ENCODE results near the gene SLC10A7. TPM values are rescaled to one million over a fixed set of nuclear protein-coding genes. Genes with fewer than 3 reads are reported as not detected.

Gene SLC10A7
- total and polyA plus RNA-seq, 7 donors, result 1.4 to 9.3 (median 5.3) TPM

DNA sequence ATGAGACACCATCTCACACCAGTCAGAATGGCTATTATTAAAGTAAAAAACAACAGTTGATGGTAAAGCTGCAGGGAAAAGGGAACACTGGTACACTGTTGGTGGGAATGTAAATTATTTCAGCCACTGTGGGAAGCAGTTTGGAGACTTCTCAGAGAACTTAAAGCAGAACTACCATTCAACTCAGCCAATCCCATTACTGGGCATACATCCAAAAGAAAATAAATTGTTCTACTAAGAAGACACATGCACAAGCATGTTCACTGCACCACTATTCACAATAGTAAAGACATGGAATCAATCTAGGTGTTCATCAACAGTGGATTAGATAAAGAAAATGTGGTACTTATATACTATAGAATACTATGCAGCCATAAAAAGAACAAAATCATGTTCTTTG, 172.4 kb downstream of the SLC10A7 start:
- Histone ChIP-seq H3K36me3 (no peaks in the 10 kb centered on the region), H3K4me1 (no peaks in the 10 kb centered on the region), H3K9me3 (no peaks in the 10 kb centered on the region), H3K4me3 (no peak overlapping the region), H3K27me3 (no peaks in the 10 kb centered on the region), H3K27ac (no peak overlapping the region)
- intact Hi-C loops (cut with DNase I), result loop anchor here (10.0 kb wide), 2 partner anchors 565 to 745 kb away; no protein-coding TSS in a partner anchor
- TF ChIP-seq POLR2AphosphoS5 (IDR thresholded peaks at IDR 0.05) (no peak), POLR2A (IDR thresholded peaks at IDR 0.05) (no peak), EP300 (IDR thresholded peaks at IDR 0.05) (no peak)
- TF ChIP-seq, protein P1, sequence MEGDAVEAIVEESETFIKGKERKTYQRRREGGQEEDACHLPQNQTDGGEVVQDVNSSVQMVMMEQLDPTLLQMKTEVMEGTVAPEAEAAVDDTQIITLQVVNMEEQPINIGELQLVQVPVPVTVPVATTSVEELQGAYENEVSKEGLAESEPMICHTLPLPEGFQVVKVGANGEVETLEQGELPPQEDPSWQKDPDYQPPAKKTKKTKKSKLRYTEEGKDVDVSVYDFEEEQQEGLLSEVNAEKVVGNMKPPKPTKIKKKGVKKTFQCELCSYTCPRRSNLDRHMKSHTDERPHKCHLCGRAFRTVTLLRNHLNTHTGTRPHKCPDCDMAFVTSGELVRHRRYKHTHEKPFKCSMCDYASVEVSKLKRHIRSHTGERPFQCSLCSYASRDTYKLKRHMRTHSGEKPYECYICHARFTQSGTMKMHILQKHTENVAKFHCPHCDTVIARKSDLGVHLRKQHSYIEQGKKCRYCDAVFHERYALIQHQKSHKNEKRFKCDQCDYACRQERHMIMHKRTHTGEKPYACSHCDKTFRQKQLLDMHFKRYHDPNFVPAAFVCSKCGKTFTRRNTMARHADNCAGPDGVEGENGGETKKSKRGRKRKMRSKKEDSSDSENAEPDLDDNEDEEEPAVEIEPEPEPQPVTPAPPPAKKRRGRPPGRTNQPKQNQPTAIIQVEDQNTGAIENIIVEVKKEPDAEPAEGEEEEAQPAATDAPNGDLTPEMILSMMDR (IDR thresholded peaks at IDR 0.05), result no peak
- DNase-seq, result no peak

GRCh38 chr4:146347822-146348221, 173.9 kb downstream of the SLC10A7 start:
- H3K4me3 ChIP-seq, result no peak overlapping the region
- H3K36me3 ChIP-seq, result no peaks in the 10 kb centered on the region
- no peak overlapping the region for H3K27ac ChIP-seq
- intact Hi-C loops (cut with DNase I), result loop anchor here (10.0 kb wide), 2 partner anchors 567 to 747 kb away; no protein-coding TSS in a partner anchor
- H3K27me3 ChIP-seq, result no peaks in the 10 kb centered on the region
- H3K9me3 ChIP-seq, result no peaks in the 10 kb centered on the region
- 58 to 80% methylated on average over 2 of the region's 2 CpGs for WGBS, 2 donors
- TF ChIP-seq POLR2A (IDR thresholded peaks at IDR 0.05), result no peak
- no peak for TF ChIP-seq EP300 (IDR thresholded peaks at IDR 0.05)
- no peak for TF ChIP-seq POLR2AphosphoS5 (IDR thresholded peaks at IDR 0.05)
- TF ChIP-seq, protein P1 (IDR thresholded peaks at IDR 0.05), result no peak
- no peak for DNase-seq
- H3K4me1 ChIP-seq, result no peaks in the 10 kb centered on the region

GRCh38 chr4:146346276-146346675, 175.5 kb downstream of the SLC10A7 start:
- DNase-seq, result no peak
- no peaks in the 10 kb centered on the region for H3K4me1 ChIP-seq
- no peak for TF ChIP-seq POLR2AphosphoS5 (IDR thresholded peaks at IDR 0.05)
- TF ChIP-seq POLR2A (IDR thresholded peaks at IDR 0.05), result no peak
- no peaks in the 10 kb centered on the region for H3K27me3 ChIP-seq
- H3K9me3 ChIP-seq, result no peaks in the 10 kb centered on the region
- no peak overlapping the region for H3K4me3 ChIP-seq
- no peaks in the 10 kb centered on the region for H3K36me3 ChIP-seq
- 75% methylated on average over 1 of the region's 1 CpG for WGBS, 2 donors
- intact Hi-C loops (cut with DNase I), result loop anchor here (10.0 kb wide), 2 partner anchors 569 to 749 kb away; no protein-coding TSS in a partner anchor
- H3K27ac ChIP-seq, result no peak overlapping the region

GRCh38 chr4:146343776-146344175, 178.0 kb downstream of the SLC10A7 start:
- H3K27me3 ChIP-seq, result no peaks in the 10 kb centered on the region
- H3K4me3 ChIP-seq, result no peak overlapping the region
- no peak overlapping the region for H3K27ac ChIP-seq
- TF ChIP-seq POLR2A (IDR thresholded peaks at IDR 0.05) (no peak), POLR2AphosphoS5 (IDR thresholded peaks at IDR 0.05) (no peak), EP300 (IDR thresholded peaks at IDR 0.05) (no peak)
- TF ChIP-seq, protein P1 (IDR thresholded peaks at IDR 0.05), result no peak
- no peaks in the 10 kb centered on the region for H3K9me3 ChIP-seq
- intact Hi-C loops (cut with DNase I), result loop anchor here (10.0 kb wide), 2 partner anchors 571 to 751 kb away; no protein-coding TSS in a partner anchor
- DNase-seq, result no peak
- H3K36me3 ChIP-seq, result no peaks in the 10 kb centered on the region
- WGBS, 2 donors, result 87 to 89% methylated on average over 3 of the region's 3 CpGs
- H3K4me1 ChIP-seq, result no peaks in the 10 kb centered on the region

DNA sequence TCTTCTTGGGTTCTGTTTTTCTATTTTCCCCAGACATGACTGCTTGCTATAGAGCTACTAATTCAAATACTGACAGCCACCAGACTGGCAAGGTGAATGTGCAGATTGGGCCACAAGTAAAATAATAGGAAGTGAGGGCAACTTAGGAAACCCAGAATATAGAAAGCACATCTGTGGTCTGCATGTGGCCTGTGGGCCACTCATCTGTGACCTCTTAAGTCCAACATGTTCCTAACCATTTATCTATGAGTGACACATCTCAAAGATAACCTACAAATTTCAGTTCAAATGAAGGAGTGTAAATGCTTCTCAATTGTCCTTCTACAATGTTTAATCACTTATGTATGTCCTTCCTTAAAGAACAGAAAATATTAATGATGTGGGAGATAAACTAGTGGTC, 178.5 kb downstream of the SLC10A7 start:
- DNase-seq, result no peak
- no peak overlapping the region for H3K27ac ChIP-seq
- TF ChIP-seq EP300 (IDR thresholded peaks at IDR 0.05) (no peak), POLR2AphosphoS5 (IDR thresholded peaks at IDR 0.05) (no peak), POLR2A (IDR thresholded peaks at IDR 0.05) (no peak)
- TF ChIP-seq, protein P1 (IDR thresholded peaks at IDR 0.05), result no peak
- intact Hi-C loops (cut with DNase I), result loop anchor here (10.0 kb wide), 2 partner anchors 572 to 752 kb away; no protein-coding TSS in a partner anchor
- no peaks in the 10 kb centered on the region for H3K4me1 ChIP-seq
- H3K4me3 ChIP-seq, result no peak overlapping the region
- H3K27me3 ChIP-seq, result no peaks in the 10 kb centered on the region
- H3K9me3 ChIP-seq, result no peaks in the 10 kb centered on the region
- H3K36me3 ChIP-seq, result no peaks in the 10 kb centered on the region
